GM12878 (cell line): ENCODE data around the gene SPOCD1. TPM values are rescaled to one million over a fixed set of nuclear protein-coding genes. Genes with fewer than 3 reads are reported as not detected.

Experiments used
- ATAC-seq: fragments of 200-7000 bp; cut with Tn5 transposase; 3 replicates; pipeline ENCODE4 v1.9.1; 2020; ENCODE audit warnings: mild to moderate bottlenecking, moderate library complexity
- BruUV-seq: library from RNA; stranded (reverse); fragments of 400-500 nt; replicated peaks from 2 replicates; lab custom pipeline; 2021; lab: Mats Ljungman, UMichigan
- CTCF ChIA-PET: fragments of 300-600 bp; sonication (Branson Sonifier 250); formaldehyde crosslinking; extraction: SDS; loops from one replicate; lab custom pipeline; 2021; ENCODE audit warnings: inconsistent platforms; lab: Yijun Ruan, JAX
- POLR2A ChIA-PET: fragments of 350-600 bp; formaldehyde crosslinking; extraction: SDS; loops from one replicate; lab custom pipeline; 2021; ENCODE audit warnings: inconsistent platforms; lab: Charles Lee
- RAD21 ChIA-PET: fragments of 300-600 bp; sonication (Branson Sonifier 250); formaldehyde crosslinking; loops from one replicate; lab custom pipeline; 2023; ENCODE audit warnings: antibody characterized with exemption; ENCODE audit not compliant: unreplicated experiment; lab: Charles Lee
- SMC1A ChIA-PET: fragments of 300-600 bp; sonication (Branson Sonifier 250); formaldehyde crosslinking; loops from one replicate; lab custom pipeline; 2023; ENCODE audit not compliant: unreplicated experiment, uncharacterized antibody; lab: Charles Lee
- DNase-seq: peaks from one replicate; pipeline ENCODE4 v3.0.0-alpha.2; 2011; ENCODE audit warnings: low read depth, low spot score
- FAIRE-seq: peaks from 3 replicates; lab custom pipeline; 2011; peaks lifted over from hg19 to GRCh38; lab: Jason Lieb, UNC
- H2AFZ ChIP-seq: 2 replicates; pipeline ENCODE4 v1.6.0; 2011; ENCODE audit warnings: low read depth, low read length, control low read depth; ENCODE audit not compliant: control insufficient read depth
- H3K27ac ChIP-seq: 2 replicates; pipeline ENCODE4 v1.5.1; 2011; ENCODE audit warnings: control low read depth; ENCODE audit not compliant: control insufficient read depth, insufficient read depth
- H3K27me3 ChIP-seq, 2 experiments: replicated peaks in 1 of 2; 2 replicates each; pipeline versions ENCODE4 v1.6.0 to v1.6.1; 2011; ENCODE audit warnings: low read length in 1 of 2; ENCODE audit not compliant: control insufficient read depth in 2 of 2, insufficient read depth in 2 of 2
- H3K36me3 ChIP-seq, 2 experiments: 2 replicates each; pipeline ENCODE4 v1.5.1; 2011; ENCODE audit warnings: low read length in 1 of 2; ENCODE audit not compliant: control insufficient read depth in 2 of 2, insufficient read depth in 2 of 2
- H3K4me1 ChIP-seq: 2 replicates; pipeline ENCODE4 v1.6.1; 2011; ENCODE audit warnings: mild to moderate bottlenecking, low read length, moderate library complexity, mixed read lengths; ENCODE audit not compliant: control insufficient read depth, insufficient read depth
- H3K4me2 ChIP-seq: 2 replicates; pipeline ENCODE4 v1.6.0; 2011; ENCODE audit warnings: control low read depth; ENCODE audit not compliant: control insufficient read depth, insufficient read depth
- H3K4me3 ChIP-seq: fragments of 200-600 bp; sonication (generic); 2 replicates; pipeline ENCODE4 v1.5.1; 2016
- H3K79me2 ChIP-seq: 2 replicates; pipeline ENCODE4 v1.6.0; 2011; ENCODE audit warnings: low read length; ENCODE audit not compliant: control insufficient read depth, insufficient read depth
- H3K9ac ChIP-seq: 2 replicates; pipeline ENCODE4 v1.8.0; 2011; ENCODE audit warnings: low read length, control low read depth, mixed read lengths; ENCODE audit not compliant: control insufficient read depth, insufficient read depth
- H3K9me3 ChIP-seq: replicated peaks from 3 replicates; pipeline ENCODE4 v1.5.1; 2011; ENCODE audit warnings: mild to moderate bottlenecking, low read length; ENCODE audit not compliant: control insufficient read depth, insufficient read depth
- H4K20me1 ChIP-seq: 2 replicates; pipeline ENCODE4 v1.6.0; 2011; ENCODE audit not compliant: control insufficient read depth, insufficient read depth
- E4F1 ChIP-seq: fragments of 450-650 bp; IDR thresholded peaks from 2 replicates; pipeline ENCODE4 v1.6.1; 2018; ENCODE audit warnings: borderline replicate concordance, mild to moderate bottlenecking; ENCODE audit not compliant: partially characterized antibody
- GATAD2B ChIP-seq: fragments of 450-650 bp; conservative IDR thresholded peaks from 2 replicates; pipeline ENCODE4 v1.6.1; 2017; ENCODE audit warnings: low read depth, mild to moderate bottlenecking, moderate library complexity
- KAT2A ChIP-seq: conservative IDR thresholded peaks from 2 replicates; pipeline ENCODE4 v1.6.1; 2011; ENCODE audit warnings: low read depth, low read length; ENCODE audit not compliant: control insufficient read depth
- LARP7 ChIP-seq: fragments of 450-650 bp; IDR thresholded peaks from 2 replicates; pipeline ENCODE4 v1.6.1; 2017; ENCODE audit warnings: mild to moderate bottlenecking
- NFXL1 ChIP-seq: fragments of 450-650 bp; IDR thresholded peaks from 2 replicates; pipeline ENCODE4 v1.6.1; 2017; ENCODE audit warnings: antibody characterized with exemption, mild to moderate bottlenecking, borderline replicate concordance
- NFYB ChIP-seq: IDR thresholded peaks from 2 replicates; pipeline ENCODE4 v1.6.1; 2011; ENCODE audit warnings: low read depth, mild to moderate bottlenecking, low read length, improper control_type of control experiment, moderate library complexity; ENCODE audit not compliant: insufficient read depth
- POLR2AphosphoS5 ChIP-seq: IDR thresholded peaks from 2 replicates; pipeline ENCODE4 v1.6.1; 2011; ENCODE audit warnings: mild to moderate bottlenecking, low read length, inconsistent platforms
- RAD51 ChIP-seq: fragments of 450-650 bp; IDR thresholded peaks from 2 replicates; pipeline ENCODE4 v1.6.1; 2016; ENCODE audit warnings: moderate library complexity, mild to moderate bottlenecking, inconsistent platforms
- RUNX3 ChIP-seq: IDR thresholded peaks from 2 replicates; pipeline ENCODE4 v1.6.1; 2012; ENCODE audit warnings: low read length, inconsistent platforms
- SMC3 ChIP-seq: IDR thresholded peaks from 2 replicates; pipeline ENCODE4 v1.6.1; 2011; ENCODE audit warnings: low read length, improper control_type of control experiment, borderline replicate concordance
- SPI1 ChIP-seq: IDR thresholded peaks from 2 replicates; pipeline ENCODE4 v1.6.1; 2011; ENCODE audit warnings: low read depth, mild to moderate bottlenecking, low read length, moderate library complexity, borderline replicate concordance; ENCODE audit not compliant: insufficient read depth
- TAF1 ChIP-seq: IDR thresholded peaks from 2 replicates; pipeline ENCODE4 v1.6.1; 2011; ENCODE audit warnings: mild to moderate bottlenecking, low read depth, low read length, borderline replicate concordance
- TCF12 ChIP-seq: IDR thresholded peaks from 2 replicates; pipeline ENCODE4 v1.6.1; 2011; ENCODE audit warnings: low read depth, mild to moderate bottlenecking, low read length
- TCF7 ChIP-seq: IDR thresholded peaks from 2 replicates; pipeline ENCODE4 v1.6.1; 2014; ENCODE audit warnings: antibody characterized with exemption, borderline replicate concordance
- ZZZ3 ChIP-seq: IDR thresholded peaks from 2 replicates; pipeline ENCODE4 v1.6.1; 2011; ENCODE audit warnings: low read depth; ENCODE audit not compliant: control insufficient read depth, insufficient read length
- WGBS: methylation state at CpG from one replicate; pipeline ENCODE4 v1.1.6; 2016; ENCODE audit warnings: low lambda C conversion rate; ENCODE audit not compliant: insufficient replicate concordance, insufficient coverage; ENCODE audit errors: missing lambda C conversion rate; 5-methylcytosine and 5-hydroxymethylcytosine counted together
- in situ Hi-C: fragments of 300-500 bp; cut with MboI; formaldehyde crosslinking; loops from 9 replicates; pipeline ENCODE4 v1.14.3; 2018; ENCODE audit warnings: mixed read lengths
- intact Hi-C: fragments of 100-400 bp; cut with micrococcal nuclease; formaldehyde crosslinking; loops from one replicate; pipeline ENCODE4 v1.14.2; 2022; ENCODE audit not compliant: unreplicated experiment
- polyA plus RNA-seq, 11 experiments: library from polyadenylated mRNA; depleted of rRNA in 4 of 11; unstranded in 6 of 11; stranded (reverse) in 5 of 11; fragments of >200 nt; fragmentation: Nextera tagmentation in 4 of 11; fragmentation: Illumina TruSeq in 1 of 11; extraction: Ambion mirVana in 4 of 11; extraction: Trizol in 1 of 11; gene quantifications; 1 replicate in 1 of 11; 2 replicates in 10 of 11; pipeline versions ENCODE4 v1.2.1 to v1.2.3, GENCODE V29; 2011 to 2016; ENCODE audit warnings: inconsistent platforms in 2 of 11, missing spikeins in 2 of 11, low read depth in 1 of 11
- total RNA-seq, 4 experiments: library from RNA; depleted of rRNA in 3 of 4; stranded (reverse); fragments of >200 nt in 3 of 4; fragmentation: Illumina TruSeq in 1 of 4; extraction: Trizol in 1 of 4; gene quantifications; 2 replicates each; pipeline versions ENCODE4 v1.2.1 to v1.2.3, GENCODE V29; 2013 to 2021
- TF ChIP-seq, protein P1 (sequence below): IDR thresholded peaks from 2 replicates; pipeline ENCODE4 v1.6.1; 2011; ENCODE audit warnings: mild to moderate bottlenecking, low read depth, low read length, moderate library complexity; ENCODE audit not compliant: insufficient replicate concordance
- TF ChIP-seq, protein P2 (sequence below): fragments of 450-650 bp; formaldehyde crosslinking; IDR thresholded peaks from 2 replicates; pipeline ENCODE4 v1.4.0; 2020; ENCODE audit warnings: mild to moderate bottlenecking, moderate library complexity

SPOCD1 gene
- total and polyA plus RNA-seq, 10 of the 15 experiments (the other 5 are each of a cell fraction or from before 2014, with no cell fraction given), result 0.02 to 0.65 (median 0.13) TPM; not detected in 4

GRCh38 chr1:31752258-31752657 is 63.6 kb downstream of the SPOCD1 start:
- H3K79me2 ChIP-seq, result no peaks in the 10 kb centered on the region
- H3K9me3 ChIP-seq, result no peaks in the 10 kb centered on the region
- POLR2A ChIA-PET, result no interaction called here
- FAIRE-seq (no peak), DNase-seq (no peak)
- H3K4me2 ChIP-seq, result no peak overlapping the region
- RAD21 ChIA-PET, result interaction anchor here (1.6 to 2.0 kb wide), 3 partner anchors 36 to 88 kb away, joined by 4 to 15 read pairs (median 8); no protein-coding TSS in a partner anchor
- H3K36me3 ChIP-seq, result no peaks in the 10 kb centered on the region
- in situ Hi-C loops (no loop called here), intact Hi-C loops (no loop called here)
- CTCF ChIA-PET, result no interaction called here
- SMC1A ChIA-PET, result interaction anchor here (1.4 to 1.9 kb wide), 2 partner anchors 37 to 94 kb away, joined by 4 to 10 read pairs; no protein-coding TSS in a partner anchor
- no peak overlapping the region for H3K27ac ChIP-seq
- H4K20me1 ChIP-seq, result no peaks in the 10 kb centered on the region
- no TSS peak for BruUV-seq
- TF ChIP-seq RAD51 (no peak), ZZZ3 (no peak), E4F1 (no peak), LARP7 (no peak), KAT2A (no peak), TCF7 (no peak), POLR2AphosphoS5 (no peak), TCF12 (no peak), SPI1 (no peak), NFYB (no peak), NFXL1 (no peak), SMC3 (no peak), RUNX3 (no peak), TAF1 (no peak), GATAD2B (no peak)
- TF ChIP-seq, protein P1, sequence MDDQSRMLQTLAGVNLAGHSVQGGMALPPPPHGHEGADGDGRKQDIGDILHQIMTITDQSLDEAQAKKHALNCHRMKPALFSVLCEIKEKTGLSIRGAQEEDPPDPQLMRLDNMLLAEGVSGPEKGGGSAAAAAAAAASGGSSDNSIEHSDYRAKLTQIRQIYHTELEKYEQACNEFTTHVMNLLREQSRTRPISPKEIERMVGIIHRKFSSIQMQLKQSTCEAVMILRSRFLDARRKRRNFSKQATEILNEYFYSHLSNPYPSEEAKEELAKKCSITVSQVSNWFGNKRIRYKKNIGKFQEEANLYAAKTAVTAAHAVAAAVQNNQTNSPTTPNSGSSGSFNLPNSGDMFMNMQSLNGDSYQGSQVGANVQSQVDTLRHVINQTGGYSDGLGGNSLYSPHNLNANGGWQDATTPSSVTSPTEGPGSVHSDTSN, result no peak
- TF ChIP-seq, protein P2, sequence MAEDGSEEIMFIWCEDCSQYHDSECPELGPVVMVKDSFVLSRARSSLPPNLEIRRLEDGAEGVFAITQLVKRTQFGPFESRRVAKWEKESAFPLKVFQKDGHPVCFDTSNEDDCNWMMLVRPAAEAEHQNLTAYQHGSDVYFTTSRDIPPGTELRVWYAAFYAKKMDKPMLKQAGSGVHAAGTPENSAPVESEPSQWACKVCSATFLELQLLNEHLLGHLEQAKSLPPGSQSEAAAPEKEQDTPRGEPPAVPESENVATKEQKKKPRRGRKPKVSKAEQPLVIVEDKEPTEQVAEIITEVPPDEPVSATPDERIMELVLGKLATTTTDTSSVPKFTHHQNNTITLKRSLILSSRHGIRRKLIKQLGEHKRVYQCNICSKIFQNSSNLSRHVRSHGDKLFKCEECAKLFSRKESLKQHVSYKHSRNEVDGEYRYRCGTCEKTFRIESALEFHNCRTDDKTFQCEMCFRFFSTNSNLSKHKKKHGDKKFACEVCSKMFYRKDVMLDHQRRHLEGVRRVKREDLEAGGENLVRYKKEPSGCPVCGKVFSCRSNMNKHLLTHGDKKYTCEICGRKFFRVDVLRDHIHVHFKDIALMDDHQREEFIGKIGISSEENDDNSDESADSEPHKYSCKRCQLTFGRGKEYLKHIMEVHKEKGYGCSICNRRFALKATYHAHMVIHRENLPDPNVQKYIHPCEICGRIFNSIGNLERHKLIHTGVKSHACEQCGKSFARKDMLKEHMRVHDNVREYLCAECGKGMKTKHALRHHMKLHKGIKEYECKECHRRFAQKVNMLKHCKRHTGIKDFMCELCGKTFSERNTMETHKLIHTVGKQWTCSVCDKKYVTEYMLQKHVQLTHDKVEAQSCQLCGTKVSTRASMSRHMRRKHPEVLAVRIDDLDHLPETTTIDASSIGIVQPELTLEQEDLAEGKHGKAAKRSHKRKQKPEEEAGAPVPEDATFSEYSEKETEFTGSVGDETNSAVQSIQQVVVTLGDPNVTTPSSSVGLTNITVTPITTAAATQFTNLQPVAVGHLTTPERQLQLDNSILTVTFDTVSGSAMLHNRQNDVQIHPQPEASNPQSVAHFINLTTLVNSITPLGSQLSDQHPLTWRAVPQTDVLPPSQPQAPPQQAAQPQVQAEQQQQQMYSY (CRISPR knock-in tag), result no peak
- TF ChIP-seq, all 136 proteins: peak for 0
- Histone ChIP-seq H3K4me3 (no peak overlapping the region), H3K4me1 (peaks cover 7% of the 10 kb centered on the region; the same call in 1 of the 2 replicates), H3K27me3 (peaks cover 0 to 5% of the 10 kb centered on the region in 2 experiments; a peak in 2 of 4 replicates), H2AFZ (no peak overlapping the region), H3K9ac (no peak overlapping the region)
- WGBS, result 22% methylated on average over 7 of the region's 7 CpGs
- ATAC-seq, result no peak
